T-helper 1 cell (primary cell): Measurements from ENCODE around the gene HIP1R.
A peak's percentile ranks its signal among the peaks of the same experiment; 100 is the strongest.
"Not testable (repeated sequence)": the region's sequence is repeated elsewhere in the genome, so short reads cannot be mapped to it uniquely, and the experiment has no call there.

Experiments
- DNase-seq, 5 donors: peaks; one replicate each; pipeline ENCODE4 v3.0.0-alpha.2; 2012 to 2020

Gene HIP1R

GRCh38 chr12:122894193-122895121, 59.2 kb downstream of the HIP1R start:
- DNase-seq, result peak in 1 of 5 donors; percentile 29

GRCh38 chr12:122895320-122895703, 60.1 kb downstream of the HIP1R start:
- DNase-seq, result no peak

- DNase-seq, result peak; percentile 75 to 87 (median 83)
These were observed 60.7 kb downstream of the HIP1R start, which contains the start of gene VPS37B for GRCh38 chr12:122895704-122896636. Gene VPS37B, minus strand, starts transcription at chr12:122896124. Its CDS starts 62 bp downstream, at chr12:122896062.

GRCh38 chr12:122896662-122897061, 61.4 kb downstream of the HIP1R start:
- no peak for DNase-seq

GRCh38 chr12:122899887-122900286, 64.6 kb downstream of the HIP1R start:
- DNase-seq, result no peak

- no peak for DNase-seq
These were observed 67.8 kb downstream of the HIP1R start for GRCh38 chr12:122902854-122903692.

- DNase-seq, result no peak
These were observed 68.4 kb downstream of the HIP1R start for GRCh38 chr12:122903693-122904034.

GRCh38 chr12:122905258-122905657, 70.0 kb downstream of the HIP1R start:
- DNase-seq, result not testable (repeated sequence)

- DNase-seq, result no peak
These were observed 73.7 kb downstream of the HIP1R start for GRCh38 chr12:122908915-122909314.

- DNase-seq, result no peak
These were observed 74.4 kb downstream of the HIP1R start for GRCh38 chr12:122909442-122910288.
